ENCODE results near the gene FGF4.
A peak's percentile ranks its signal among the peaks of the same experiment; 100 is the strongest.

Gene FGF4

GRCh38 chr11:69802590-69802989 is 27.4 kb upstream of the FGF4 start:
- ChIA-PET CTCF (no interaction called here), POLR2A (no interaction called here)
- H3K4me3 ChIP-seq (ENCODE audit: low read depth, low read length) = no peak overlapping the region
- no peak for TF ChIP-seq CTCF (IDR thresholded peaks at IDR 0.05; ENCODE audit: insufficient read depth, low read length, missing control alignments)
- DNase-seq (ENCODE audit: low read depth, low spot score) = no peak

GRCh38 chr11:69801513-69802335 is 26.6 kb upstream of the FGF4 start:
- peak; percentile 78 for TF ChIP-seq CTCF (IDR thresholded peaks at IDR 0.05; ENCODE audit: insufficient read depth, low read length, missing control alignments)
- ChIA-PET POLR2A (no interaction called here), CTCF (interaction anchor here (0.7 to 1.2 kb wide), 3 partner anchors 56 to 116 kb away, joined by 3 to 4 read pairs (median 3); no protein-coding TSS in a partner anchor)
- no peak for DNase-seq (ENCODE audit: low read depth, low spot score)
- no peak overlapping the region for H3K4me3 ChIP-seq (ENCODE audit: low read depth, low read length)

GRCh38 chr11:69800278-69800677 is 25.1 kb upstream of the FGF4 start:
- TF ChIP-seq CTCF (IDR thresholded peaks at IDR 0.05; ENCODE audit: insufficient read depth, low read length, missing control alignments) = no peak
- no peak for DNase-seq (ENCODE audit: low read depth, low spot score)
- POLR2A ChIA-PET = no interaction called here
- no peak overlapping the region for H3K4me3 ChIP-seq (ENCODE audit: low read depth, low read length)
- CTCF ChIA-PET = interaction anchor here (3.0 kb wide), 1 partner anchor 116 kb away, joined by 8 read pairs; no protein-coding TSS in a partner anchor

GRCh38 chr11:69799582-69799981 is 24.4 kb upstream of the FGF4 start:
- ChIA-PET POLR2A (no interaction called here), CTCF (interaction anchor here (3.0 kb wide), 1 partner anchor 115 kb away, joined by 8 read pairs; no protein-coding TSS in a partner anchor)
- no peak for DNase-seq (ENCODE audit: low read depth, low spot score)
- no peak for TF ChIP-seq CTCF (IDR thresholded peaks at IDR 0.05; ENCODE audit: insufficient read depth, low read length, missing control alignments)
- no peak overlapping the region for H3K4me3 ChIP-seq (ENCODE audit: low read depth, low read length)

- ChIA-PET CTCF (interaction anchor here (1.0 to 3.0 kb wide), 2 partner anchors 90 to 115 kb away, joined by 3 to 8 read pairs; no protein-coding TSS in a partner anchor), POLR2A (no interaction called here)
- DNase-seq (ENCODE audit: low read depth, low spot score) = no peak
- H3K4me3 ChIP-seq (ENCODE audit: low read depth, low read length) = no peak overlapping the region
- no peak for TF ChIP-seq CTCF (IDR thresholded peaks at IDR 0.05; ENCODE audit: insufficient read depth, low read length, missing control alignments)
Observed at GRCh38 chr11:69799097-69799496, 24.0 kb upstream of the FGF4 start.

GRCh38 chr11:69797737-69798528 is 22.8 kb upstream of the FGF4 start:
- no peak for DNase-seq (ENCODE audit: low read depth, low spot score)
- CTCF ChIA-PET = interaction anchor here (0.8 to 3.0 kb wide), 4 partner anchors 89 to 114 kb away, joined by 3 to 8 read pairs (median 3); partner anchors contain the start of gene FGF19
- POLR2A ChIA-PET = interaction anchor here (0.5 kb wide), 1 partner anchor 409 kb away, joined by 4 read pairs; no protein-coding TSS in a partner anchor
- no peak overlapping the region for H3K4me3 ChIP-seq (ENCODE audit: low read depth, low read length)
- no peak for TF ChIP-seq CTCF (IDR thresholded peaks at IDR 0.05; ENCODE audit: insufficient read depth, low read length, missing control alignments)

Data from AG04449 (cell line).